Retina (tissue), 1 donor: Measurements from ENCODE around the gene HOATZ.

ENCODE experiments used
- DNase-seq: peaks from one replicate; pipeline ENCODE4 v3.0.0-alpha.2; 2016

Gene HOATZ

DNA sequence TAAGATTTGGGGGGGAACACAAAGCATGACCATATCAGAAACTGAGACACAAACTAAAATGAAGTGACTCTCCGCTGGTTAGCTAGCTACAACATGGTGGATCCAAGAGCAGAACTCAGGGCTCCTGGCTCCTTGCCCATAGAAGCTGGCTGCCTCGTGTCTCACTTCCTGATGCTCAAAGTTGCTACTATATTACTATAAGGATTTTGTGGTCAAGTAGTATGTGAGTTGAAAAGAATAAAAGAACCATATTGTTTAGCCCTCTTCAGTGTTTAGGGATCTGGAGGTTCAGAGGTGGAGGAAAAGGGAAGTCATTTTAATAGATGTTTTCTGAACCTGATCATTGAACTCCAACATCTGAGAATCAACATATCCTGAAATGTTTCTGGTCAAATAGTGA is 70.8 kb downstream of the HOATZ start:
- no peak for DNase-seq

DNA sequence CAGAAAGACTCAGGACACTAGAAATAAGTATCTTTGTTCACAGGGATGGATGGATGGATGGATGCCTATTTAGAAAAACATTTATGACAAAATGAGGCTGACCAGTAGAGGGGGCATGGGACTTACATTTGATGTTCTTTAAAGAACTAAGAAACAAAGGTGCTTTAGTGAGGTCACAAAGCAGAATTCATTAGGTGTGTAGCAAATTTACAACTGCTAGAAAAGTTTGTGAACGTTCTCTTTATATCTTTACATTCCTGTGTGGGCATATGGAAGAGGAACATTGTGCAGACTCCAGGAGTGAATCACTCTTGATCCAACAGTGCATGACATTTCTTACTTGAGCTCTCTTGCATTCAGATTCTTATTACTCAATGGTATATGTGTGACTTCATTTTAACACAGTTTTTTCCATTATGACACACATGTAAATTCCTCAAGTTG is 71.8 kb downstream of the HOATZ start:
- no peak for DNase-seq
